Nephron (organoid): ENCODE data around the gene RBM19.

Experiments
- H3K27ac Mint-ChIP-seq, 3 experiments: 2 replicates each; pipeline ENCODE4 v1.8.0; 2020; ENCODE audit warnings: mixed read lengths in 3 of 3, mild to moderate bottlenecking in 2 of 3, moderate library complexity in 1 of 3
- H3K27me3 Mint-ChIP-seq: 2 replicates; pipeline ENCODE4 v1.8.0; 2021; ENCODE audit warnings: low read depth, mild to moderate bottlenecking, moderate library complexity, mixed read lengths
- H3K36me3 Mint-ChIP-seq: 2 replicates; pipeline ENCODE4 v1.8.0; 2020; ENCODE audit warnings: low read depth, mixed read lengths
- H3K4me1 Mint-ChIP-seq: 2 replicates; pipeline ENCODE4 v1.8.0; 2020; ENCODE audit warnings: mixed read lengths
- H3K4me3 Mint-ChIP-seq, 3 experiments: 2 replicates each; pipeline ENCODE4 v1.8.0; 2020; ENCODE audit warnings: mild to moderate bottlenecking in 3 of 3, mixed read lengths in 3 of 3, moderate library complexity in 2 of 3
- H3K9me3 Mint-ChIP-seq: 2 replicates; pipeline ENCODE4 v1.8.0; 2020; ENCODE audit warnings: mixed read lengths
- TF ChIP-seq, protein P1 (sequence below), 3 experiments: fragments of 200-600 bp; sonication (generic); IDR thresholded peaks; one replicate each; pipeline ENCODE4 v1.5.0; 2021; ENCODE audit warnings: antibody characterized with exemption in 3 of 3; ENCODE audit not compliant: unreplicated experiment in 3 of 3

The RBM19 gene

DNA sequence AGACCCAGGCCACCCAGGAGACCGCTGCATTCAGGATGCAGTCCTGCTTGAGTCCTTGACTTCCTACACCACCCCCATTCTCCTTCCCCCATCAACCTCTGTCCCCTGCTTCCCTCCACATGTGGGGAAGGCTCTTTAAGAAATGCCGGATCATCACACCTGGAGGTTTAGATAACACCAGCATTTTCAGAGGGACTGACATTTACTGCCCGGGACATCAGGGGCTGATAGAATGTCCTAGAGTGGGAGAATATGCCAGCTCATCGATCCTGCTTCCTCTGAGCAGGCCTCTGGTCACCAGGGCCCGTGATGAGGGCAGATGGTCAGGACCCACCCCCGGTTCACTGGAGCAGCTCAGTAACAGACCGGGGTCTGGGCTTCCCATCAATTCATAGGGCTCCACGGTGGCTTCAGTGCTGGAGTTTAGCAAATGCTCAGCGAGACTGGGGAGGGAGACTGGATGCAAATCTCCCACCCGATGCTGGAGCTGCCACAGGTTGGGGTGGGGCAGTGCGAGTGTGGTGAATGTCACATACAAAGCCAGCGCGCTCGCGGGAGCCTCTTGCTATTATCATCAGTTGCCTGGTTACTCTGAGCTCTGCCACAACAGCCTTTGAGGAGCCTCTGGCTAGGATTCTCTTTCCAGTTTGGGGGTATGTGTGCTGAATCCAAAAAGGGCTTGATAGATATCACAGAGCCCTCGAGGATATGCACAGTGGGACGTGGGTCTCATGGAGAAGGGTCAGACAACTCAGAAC is 111.6 kb downstream of the RBM19 start:
- TF ChIP-seq, protein P1, sequence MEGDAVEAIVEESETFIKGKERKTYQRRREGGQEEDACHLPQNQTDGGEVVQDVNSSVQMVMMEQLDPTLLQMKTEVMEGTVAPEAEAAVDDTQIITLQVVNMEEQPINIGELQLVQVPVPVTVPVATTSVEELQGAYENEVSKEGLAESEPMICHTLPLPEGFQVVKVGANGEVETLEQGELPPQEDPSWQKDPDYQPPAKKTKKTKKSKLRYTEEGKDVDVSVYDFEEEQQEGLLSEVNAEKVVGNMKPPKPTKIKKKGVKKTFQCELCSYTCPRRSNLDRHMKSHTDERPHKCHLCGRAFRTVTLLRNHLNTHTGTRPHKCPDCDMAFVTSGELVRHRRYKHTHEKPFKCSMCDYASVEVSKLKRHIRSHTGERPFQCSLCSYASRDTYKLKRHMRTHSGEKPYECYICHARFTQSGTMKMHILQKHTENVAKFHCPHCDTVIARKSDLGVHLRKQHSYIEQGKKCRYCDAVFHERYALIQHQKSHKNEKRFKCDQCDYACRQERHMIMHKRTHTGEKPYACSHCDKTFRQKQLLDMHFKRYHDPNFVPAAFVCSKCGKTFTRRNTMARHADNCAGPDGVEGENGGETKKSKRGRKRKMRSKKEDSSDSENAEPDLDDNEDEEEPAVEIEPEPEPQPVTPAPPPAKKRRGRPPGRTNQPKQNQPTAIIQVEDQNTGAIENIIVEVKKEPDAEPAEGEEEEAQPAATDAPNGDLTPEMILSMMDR (IDR thresholded peaks at IDR 0.05; ENCODE audit: unreplicated experiment in 3 of 3) = no peak
- Mint-ChIP-seq H3K36me3 (peaks cover 3% of the 10 kb centered on the region), H3K27me3 (peaks cover 12% of the 10 kb centered on the region), H3K4me3 (no peak overlapping the region), H3K27ac (no peak overlapping the region), H3K4me1 (peaks cover 23% of the 10 kb centered on the region), H3K9me3 (no peaks in the 10 kb centered on the region)

DNA sequence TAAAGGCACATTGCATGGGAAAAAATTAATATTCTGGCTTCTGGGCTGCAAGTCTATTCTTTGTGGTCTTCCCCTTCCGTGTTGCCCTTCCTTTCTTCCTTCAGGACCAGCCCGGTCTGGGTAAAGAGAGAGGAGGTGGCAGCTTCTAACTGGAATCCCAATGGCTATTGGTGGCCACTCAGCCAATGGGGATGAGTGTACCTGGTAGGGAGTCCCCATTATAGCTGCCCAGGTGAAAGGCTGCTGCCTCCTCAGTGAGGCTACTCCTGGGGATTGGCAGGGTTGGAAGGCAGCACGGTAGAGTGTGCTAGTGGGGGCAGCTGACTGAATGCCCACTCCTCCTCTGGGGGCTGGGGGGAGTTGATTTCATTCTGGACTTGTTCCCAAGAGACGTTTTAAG is 112.6 kb downstream of the RBM19 start:
- Mint-ChIP-seq H3K4me3 (no peak overlapping the region), H3K9me3 (no peaks in the 10 kb centered on the region), H3K27me3 (peaks cover 12% of the 10 kb centered on the region), H3K4me1 (peaks cover 33% of the 10 kb centered on the region), H3K36me3 (peaks cover 3% of the 10 kb centered on the region), H3K27ac (peak overlapping the region in 2 of 3 experiments; percentile 12 to 48)
- TF ChIP-seq, protein P1 (IDR thresholded peaks at IDR 0.05; ENCODE audit: unreplicated experiment in 3 of 3) = no peak

DNA sequence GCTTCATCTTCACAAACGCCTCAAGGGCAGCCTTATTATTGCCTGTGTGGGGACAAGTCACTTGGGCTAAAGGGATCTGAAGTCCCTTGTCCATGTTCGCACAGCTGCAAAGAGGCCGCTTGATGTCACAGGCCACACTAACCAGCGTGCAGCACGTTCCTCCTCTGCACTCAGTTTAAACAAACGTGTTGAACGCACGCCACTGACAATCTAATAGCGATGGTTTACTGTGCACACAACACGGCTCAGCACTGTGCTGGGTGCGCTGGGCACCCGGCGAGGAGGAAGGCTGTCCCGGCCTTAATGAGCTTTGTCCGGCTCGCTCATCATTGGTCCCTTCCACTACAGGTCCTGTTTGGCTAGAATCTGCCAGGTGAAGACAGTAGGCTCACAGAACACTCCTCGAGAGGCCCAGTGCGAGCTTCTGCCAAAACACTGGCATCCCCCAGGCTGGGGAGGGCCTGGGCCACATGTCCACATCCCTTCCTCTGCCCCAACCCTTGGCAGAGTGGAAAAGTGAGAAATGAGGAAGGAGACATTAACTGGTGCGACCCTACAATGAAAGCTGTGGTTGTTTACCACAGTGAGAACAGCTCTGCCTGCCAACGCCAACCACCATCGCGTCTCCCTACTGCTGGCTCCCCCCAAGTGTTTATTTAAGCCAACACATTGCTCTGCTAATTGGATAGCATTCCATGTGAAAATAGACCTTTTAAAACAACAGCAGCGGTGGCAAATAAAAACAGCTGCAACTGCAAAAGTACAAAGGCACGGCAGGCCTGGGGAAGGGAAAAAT is 113.2 kb downstream of the RBM19 start:
- Mint-ChIP-seq H3K27ac (peak overlapping the region in 2 of 3 experiments; percentile 12 to 48), H3K4me1 (peaks cover 39% of the 10 kb centered on the region), H3K27me3 (peaks cover 9% of the 10 kb centered on the region), H3K9me3 (no peaks in the 10 kb centered on the region), H3K4me3 (no peak overlapping the region), H3K36me3 (peaks cover 3% of the 10 kb centered on the region)
- TF ChIP-seq, protein P1 (IDR thresholded peaks at IDR 0.05; ENCODE audit: unreplicated experiment in 3 of 3) = no peak

DNA sequence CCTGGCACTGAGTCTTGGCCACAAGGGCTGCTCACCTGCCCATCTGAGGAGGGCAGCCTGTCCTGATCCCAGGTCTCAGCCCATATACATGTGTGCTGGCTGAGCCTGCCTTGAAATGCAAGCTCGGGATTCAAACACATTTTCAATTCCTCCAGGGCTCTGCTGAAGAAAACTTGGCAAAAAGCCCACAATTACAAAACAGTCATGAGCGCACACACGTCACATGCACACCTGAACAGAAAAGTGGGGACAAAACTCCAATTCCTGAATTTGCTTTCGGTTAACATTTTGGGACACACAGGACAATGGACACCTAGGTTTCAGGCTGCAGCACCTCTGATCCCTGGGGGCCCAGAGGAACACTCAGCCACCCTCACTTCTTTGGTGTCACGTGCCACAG is 113.9 kb downstream of the RBM19 start:
- H3K27ac Mint-ChIP-seq = no peak overlapping the region
- no peak overlapping the region for H3K4me3 Mint-ChIP-seq
- H3K4me1 Mint-ChIP-seq = peaks cover 46% of the 10 kb centered on the region
- H3K36me3 Mint-ChIP-seq = peaks cover 3% of the 10 kb centered on the region
- peaks cover 9% of the 10 kb centered on the region for H3K27me3 Mint-ChIP-seq
- H3K9me3 Mint-ChIP-seq = no peaks in the 10 kb centered on the region
- TF ChIP-seq, protein P1 (IDR thresholded peaks at IDR 0.05; ENCODE audit: unreplicated experiment in 3 of 3) = no peak

DNA sequence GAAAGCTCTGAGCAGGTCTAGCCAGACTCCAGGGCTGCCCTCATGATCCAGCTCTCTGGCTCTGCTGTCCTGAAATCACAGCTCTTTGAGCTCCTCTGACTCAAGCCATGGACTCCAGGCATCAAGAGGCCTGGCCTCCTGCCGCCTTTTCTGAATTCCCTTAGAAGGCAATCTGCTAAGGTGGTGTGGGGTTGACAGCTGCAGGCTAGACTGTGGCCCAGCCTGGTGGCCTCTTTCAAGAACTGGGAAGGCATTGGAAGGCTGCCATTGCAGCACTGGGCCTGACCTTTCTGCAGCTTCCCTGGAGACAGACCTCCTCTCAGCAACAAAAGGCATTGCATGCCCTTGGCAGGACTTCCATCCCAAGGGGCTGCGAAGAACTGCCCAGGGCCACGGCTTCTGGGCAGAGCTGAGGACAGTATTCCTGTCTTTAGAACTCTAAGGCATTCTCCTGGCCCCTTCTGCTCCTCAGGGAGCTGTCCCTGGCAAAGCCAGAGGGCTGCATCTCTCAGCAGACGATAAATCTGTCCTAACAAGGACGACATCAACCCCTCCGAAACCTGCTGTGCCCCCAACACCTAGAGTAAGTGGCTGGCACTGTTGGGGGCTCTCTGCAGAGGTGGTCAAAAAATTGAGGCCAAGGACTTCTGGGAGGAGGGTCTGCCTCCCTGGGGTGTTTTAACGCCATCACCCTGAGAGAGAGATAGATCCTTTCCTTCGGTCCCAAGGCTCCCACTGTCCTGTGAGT is 115.6 kb downstream of the RBM19 start:
- peaks cover 9% of the 10 kb centered on the region for H3K36me3 Mint-ChIP-seq
- peaks cover 16% of the 10 kb centered on the region for H3K27me3 Mint-ChIP-seq
- H3K9me3 Mint-ChIP-seq = no peaks in the 10 kb centered on the region
- H3K4me1 Mint-ChIP-seq = peaks cover 61% of the 10 kb centered on the region
- H3K27ac Mint-ChIP-seq = peak overlapping the region in 1 of 3 experiments; percentile 56
- TF ChIP-seq, protein P1 (IDR thresholded peaks at IDR 0.05; ENCODE audit: unreplicated experiment in 3 of 3) = no peak
- H3K4me3 Mint-ChIP-seq = no peak overlapping the region
